Activated B cell treated with CpG ODN at 0.5 μM for 24 hours (primary cell): ENCODE results near the gene CHMP4B. TPM values are rescaled to one million over a fixed set of nuclear protein-coding genes. Genes with fewer than 3 reads are reported as not detected.

ENCODE experiments used
- ATAC-seq: fragments of 200-7000 bp; cut with Tn5 transposase; one replicate; pipeline ENCODE4 v1.10.0; 2021; ENCODE audit warnings: low read depth, mild to moderate bottlenecking, moderate library complexity
- CTCF ChIA-PET: fragments of 350-600 bp; sonication (Branson Sonifier 250); formaldehyde crosslinking; loops from one replicate; lab custom pipeline; 2021; ENCODE audit warnings: antibody characterized with exemption; lab: Charles Lee
- POLR2A ChIA-PET: fragments of 350-600 bp; sonication (Branson Sonifier 250); formaldehyde crosslinking; loops from one replicate; lab custom pipeline; 2021; ENCODE audit warnings: antibody characterized with exemption; lab: Charles Lee
- DNase-seq: peaks from one replicate; pipeline ENCODE4 v3.0.0; 2022
- H3K27ac Mint-ChIP-seq: one replicate; pipeline ENCODE4 v1.8.0; 2020; ENCODE audit warnings: mixed read lengths
- H3K27me3 Mint-ChIP-seq: one replicate; pipeline ENCODE4 v1.8.0; 2021; ENCODE audit warnings: mixed read lengths
- H3K36me3 Mint-ChIP-seq: one replicate; pipeline ENCODE4 v1.8.0; 2021; ENCODE audit warnings: low read depth, mixed read lengths
- H3K4me1 Mint-ChIP-seq: one replicate; pipeline ENCODE4 v1.8.0; 2021; ENCODE audit warnings: mixed read lengths
- H3K4me3 Mint-ChIP-seq: one replicate; pipeline ENCODE4 v1.8.0; 2020; ENCODE audit warnings: mild to moderate bottlenecking, mixed read lengths
- H3K9me3 Mint-ChIP-seq: one replicate; pipeline ENCODE4 v1.8.0; 2020; ENCODE audit warnings: mixed read lengths
- CTCF ChIP-seq: fragments of 200-600 bp; IDR thresholded peaks from one replicate; pipeline ENCODE4 v1.8.0; 2022; ENCODE audit warnings: antibody characterized with exemption, mild to moderate bottlenecking
- intact Hi-C: fragments of 100-400 bp; cut with micrococcal nuclease; formaldehyde crosslinking; loops from one replicate; pipeline ENCODE4 v1.15.1; 2024
- total RNA-seq: library from RNA; stranded (reverse); gene quantifications from 2 replicates; pipeline ENCODE4 v1.2.3, GENCODE V29; 2022

The CHMP4B gene
- total RNA-seq, 1 donor from 2014 or later, result 116 TPM

DNA sequence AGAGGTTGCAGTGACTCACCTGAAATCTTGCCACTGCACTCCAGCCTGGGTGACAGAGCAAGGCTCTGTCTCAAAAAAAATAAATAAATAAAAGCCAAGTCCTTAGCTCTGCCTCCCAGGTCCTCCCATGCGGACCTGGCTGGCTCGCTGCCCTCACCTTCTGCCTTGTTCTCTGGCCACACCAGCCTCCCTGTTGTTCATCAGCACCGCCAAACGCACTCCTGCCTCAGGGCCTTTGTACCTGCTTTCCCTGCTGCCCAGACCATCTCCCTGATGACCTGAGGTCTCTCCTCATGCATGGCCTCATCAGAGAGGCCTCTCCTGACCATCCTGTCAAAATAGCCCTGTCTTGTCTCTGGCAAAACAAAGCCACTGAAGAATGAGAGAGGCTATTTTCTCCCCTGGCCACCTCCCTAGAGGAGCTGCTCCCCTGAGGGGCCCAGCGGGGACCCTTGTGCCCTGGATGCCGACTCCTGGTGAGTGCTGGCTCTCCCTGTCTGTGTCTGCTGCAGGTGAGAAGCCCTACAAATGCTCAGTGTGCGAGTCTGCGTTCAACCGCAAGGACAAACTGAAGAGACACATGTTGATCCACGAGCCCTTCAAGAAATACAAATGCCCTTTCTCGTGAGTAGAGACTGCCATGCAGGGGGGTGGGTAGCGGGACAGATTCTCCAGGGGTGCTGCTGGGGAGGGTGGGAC lies 22.6 kb upstream of the CHMP4B start:
- TF ChIP-seq CTCF, result no peak
- H3K4me3 Mint-ChIP-seq, result no peak overlapping the region
- no peak for ATAC-seq
- peaks cover 47% of the 10 kb centered on the region for H3K4me1 Mint-ChIP-seq
- intact Hi-C loops, result no loop called here
- no peaks in the 10 kb centered on the region for H3K27me3 Mint-ChIP-seq
- H3K27ac Mint-ChIP-seq, result peak overlapping the region; percentile 11
- ChIA-PET POLR2A (interaction anchor here (0.8 to 1.4 kb wide), 2 partner anchors 56 to 324 kb away, joined by 3 to 4 read pairs; partner anchors contain the start of genes EIF2S2 and ZNF341), CTCF (no interaction called here)
- DNase-seq, result no peak
- H3K36me3 Mint-ChIP-seq, result peaks cover 12% of the 10 kb centered on the region
- H3K9me3 Mint-ChIP-seq, result no peaks in the 10 kb centered on the region

- no peak for ATAC-seq
- no peak for TF ChIP-seq CTCF
- Mint-ChIP-seq H3K27me3 (no peaks in the 10 kb centered on the region), H3K27ac (no peak overlapping the region), H3K36me3 (peaks cover 12% of the 10 kb centered on the region), H3K4me1 (peaks cover 42% of the 10 kb centered on the region), H3K9me3 (no peaks in the 10 kb centered on the region), H3K4me3 (no peak overlapping the region)
- intact Hi-C loops, result no loop called here
- DNase-seq, result no peak
- CTCF ChIA-PET, result no interaction called here
- POLR2A ChIA-PET, result interaction anchor here (0.8 kb wide), 1 partner anchor 323 kb away, joined by 3 read pairs; the partner anchor contains the start of gene EIF2S2
Measured at GRCh38 chr20:33789109-33789857, 21.9 kb upstream of the CHMP4B start.

- H3K36me3 Mint-ChIP-seq, result peaks cover 12% of the 10 kb centered on the region
- H3K4me3 Mint-ChIP-seq, result no peak overlapping the region
- intact Hi-C loops, result no loop called here
- ChIA-PET CTCF (no interaction called here), POLR2A (no interaction called here)
- H3K27me3 Mint-ChIP-seq, result no peaks in the 10 kb centered on the region
- ATAC-seq, result no peak
- H3K9me3 Mint-ChIP-seq, result no peaks in the 10 kb centered on the region
- no peak for TF ChIP-seq CTCF
- peaks cover 36% of the 10 kb centered on the region for H3K4me1 Mint-ChIP-seq
- no peak for DNase-seq
- no peak overlapping the region for H3K27ac Mint-ChIP-seq
Measured at GRCh38 chr20:33789858-33790182, 21.3 kb upstream of the CHMP4B start.

DNA sequence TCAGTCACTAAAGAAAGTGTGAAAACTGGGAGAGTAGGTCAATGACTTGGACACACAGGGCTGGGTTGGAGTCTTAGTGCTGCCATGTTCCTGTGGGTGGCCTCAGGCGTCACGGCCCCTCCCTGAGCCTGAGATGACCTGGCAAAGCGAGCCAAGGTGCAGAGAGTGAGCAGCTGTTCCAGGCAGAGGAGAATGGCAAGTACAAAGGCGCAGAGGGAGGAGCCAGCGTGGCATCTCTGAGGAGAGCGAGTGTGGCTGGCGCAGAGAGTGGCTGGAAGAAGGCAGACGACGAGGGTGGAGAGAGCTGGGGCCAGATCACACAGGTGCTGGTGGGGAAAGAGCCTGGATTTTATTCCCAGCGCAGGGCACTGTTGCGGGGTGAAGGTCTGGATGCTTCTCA lies 20.6 kb upstream of the CHMP4B start:
- TF ChIP-seq CTCF, result no peak
- ChIA-PET POLR2A (no interaction called here), CTCF (no interaction called here)
- Mint-ChIP-seq H3K4me3 (no peak overlapping the region), H3K4me1 (peaks cover 30% of the 10 kb centered on the region), H3K36me3 (peaks cover 12% of the 10 kb centered on the region), H3K27ac (no peak overlapping the region), H3K9me3 (no peaks in the 10 kb centered on the region), H3K27me3 (no peaks in the 10 kb centered on the region)
- intact Hi-C loops, result no loop called here
- DNase-seq (no peak), ATAC-seq (no peak)

GRCh38 chr20:33791021-33791420 lies 20.1 kb upstream of the CHMP4B start:
- H3K4me1 Mint-ChIP-seq, result peaks cover 26% of the 10 kb centered on the region
- POLR2A ChIA-PET, result no interaction called here
- no peaks in the 10 kb centered on the region for H3K27me3 Mint-ChIP-seq
- no peaks in the 10 kb centered on the region for H3K9me3 Mint-ChIP-seq
- intact Hi-C loops, result no loop called here
- H3K27ac Mint-ChIP-seq, result no peak overlapping the region
- DNase-seq (no peak), ATAC-seq (no peak)
- CTCF ChIA-PET, result interaction anchor here (1.4 to 2.0 kb wide), 2 partner anchors 59 to 70 kb away, joined by 4 to 7 read pairs; partner anchors contain the start of gene ZNF341
- no peak for TF ChIP-seq CTCF
- peaks cover 12% of the 10 kb centered on the region for H3K36me3 Mint-ChIP-seq
- H3K4me3 Mint-ChIP-seq, result no peak overlapping the region
